SJSA1 (cell line): ENCODE results near the gene ADAMTSL2. TPM values are rescaled to one million over a fixed set of nuclear protein-coding genes. Genes with fewer than 3 reads are reported as not detected.

Source experiments
- DNase-seq, 2 experiments: peaks; one replicate each; pipeline ENCODE4 v3.0.0-alpha.2; 2015 to 2020; ENCODE audit warnings: low spot score in 2 of 2, low read depth in 1 of 2
- H3K27ac ChIP-seq: fragments of 250-450 bp; sonication (Bioruptor Pico); 2 replicates; pipeline ENCODE4 v1.5.1; 2020; ENCODE audit warnings: mild to moderate bottlenecking, moderate library complexity
- H3K27me3 ChIP-seq: fragments of 250-450 bp; sonication (Bioruptor Pico); replicated peaks from 2 replicates; pipeline ENCODE4 v1.5.1; 2020; ENCODE audit warnings: mild to moderate bottlenecking, moderate library complexity
- H3K36me3 ChIP-seq: fragments of 250-450 bp; sonication (Bioruptor Pico); 2 replicates; pipeline ENCODE4 v1.5.1; 2020; ENCODE audit warnings: mild to moderate bottlenecking
- H3K4me1 ChIP-seq: fragments of 250-450 bp; sonication (Bioruptor Pico); replicated peaks from 2 replicates; pipeline ENCODE4 v1.6.1; 2021; ENCODE audit warnings: mild to moderate bottlenecking
- H3K4me3 ChIP-seq: fragments of 250-450 bp; sonication (Bioruptor Pico); 2 replicates; pipeline ENCODE4 v1.5.1; 2020; ENCODE audit warnings: mild to moderate bottlenecking
- H3K9me3 ChIP-seq: fragments of 250-450 bp; sonication (Bioruptor Pico); replicated peaks from 2 replicates; pipeline ENCODE4 v1.5.1; 2020; ENCODE audit warnings: mild to moderate bottlenecking
- total RNA-seq: library from RNA; depleted of rRNA; stranded (reverse); fragments of >200 nt; shearing (Covaris generic); gene quantifications from 2 replicates; pipeline ENCODE4 v1.2.3, GENCODE V29; 2014; rRNA removed

ADAMTSL2 gene
- not detected in 2 replicates for total RNA-seq

GRCh38 chr9:133534346-133535291 is at the start of gene ADAMTSL2:
ADAMTSL2 (plus strand) TSS chr9:133534704; CDS start chr9:133536713, 2,009 bp downstream.
- DNase-seq: no peak
- no peaks in the 10 kb centered on the region for H3K36me3 ChIP-seq
- H3K27me3 ChIP-seq: peaks cover 31% of the 10 kb centered on the region
- no peaks in the 10 kb centered on the region for H3K4me1 ChIP-seq
- no peaks in the 10 kb centered on the region for H3K9me3 ChIP-seq
- no peak within 1 kb of the TSS for H3K4me3 ChIP-seq
- no peak within 1 kb of the TSS for H3K27ac ChIP-seq

GRCh38 chr9:133485531-133486260 is 48.8 kb upstream of the ADAMTSL2 start:
- Histone ChIP-seq H3K4me3 (no peak overlapping the region), H3K9me3 (no peaks in the 10 kb centered on the region), H3K27ac (no peak overlapping the region), H3K27me3 (no peaks in the 10 kb centered on the region), H3K36me3 (no peaks in the 10 kb centered on the region), H3K4me1 (peaks cover 23% of the 10 kb centered on the region)
- no peak for DNase-seq

GRCh38 chr9:133487331-133487725 is 47.2 kb upstream of the ADAMTSL2 start:
- no peak overlapping the region for H3K4me3 ChIP-seq
- H3K4me1 ChIP-seq: peaks cover 29% of the 10 kb centered on the region
- H3K27me3 ChIP-seq: no peaks in the 10 kb centered on the region
- H3K27ac ChIP-seq: no peak overlapping the region
- H3K36me3 ChIP-seq: no peaks in the 10 kb centered on the region
- H3K9me3 ChIP-seq: no peaks in the 10 kb centered on the region
- DNase-seq: no peak

GRCh38 chr9:133488686-133489252 is 45.7 kb upstream of the ADAMTSL2 start:
- no peak for DNase-seq
- no peaks in the 10 kb centered on the region for H3K27me3 ChIP-seq
- peaks cover 34% of the 10 kb centered on the region for H3K4me1 ChIP-seq
- no peak overlapping the region for H3K27ac ChIP-seq
- H3K4me3 ChIP-seq: no peak overlapping the region
- H3K36me3 ChIP-seq: no peaks in the 10 kb centered on the region
- H3K9me3 ChIP-seq: no peaks in the 10 kb centered on the region

GRCh38 chr9:133489253-133490190 is 45.0 kb upstream of the ADAMTSL2 start:
- Histone ChIP-seq H3K9me3 (no peaks in the 10 kb centered on the region), H3K27me3 (no peaks in the 10 kb centered on the region), H3K4me1 (peaks cover 34% of the 10 kb centered on the region), H3K4me3 (no peak overlapping the region), H3K36me3 (no peaks in the 10 kb centered on the region), H3K27ac (no peak overlapping the region)
- DNase-seq: peak; percentile 61 to 65

- DNase-seq: no peak
- Histone ChIP-seq H3K4me3 (no peak overlapping the region), H3K27me3 (no peaks in the 10 kb centered on the region), H3K27ac (no peak overlapping the region), H3K36me3 (no peaks in the 10 kb centered on the region), H3K4me1 (peaks cover 34% of the 10 kb centered on the region), H3K9me3 (no peaks in the 10 kb centered on the region)
Measured at GRCh38 chr9:133490201-133490681, 44.3 kb upstream of the ADAMTSL2 start.

- Histone ChIP-seq H3K4me3 (no peak overlapping the region), H3K27ac (no peak overlapping the region), H3K9me3 (no peaks in the 10 kb centered on the region), H3K27me3 (no peaks in the 10 kb centered on the region), H3K4me1 (peaks cover 35% of the 10 kb centered on the region), H3K36me3 (no peaks in the 10 kb centered on the region)
- no peak for DNase-seq
Measured at GRCh38 chr9:133490865-133491655, 43.4 kb upstream of the ADAMTSL2 start.

GRCh38 chr9:133491656-133491925 is 42.9 kb upstream of the ADAMTSL2 start:
- H3K4me1 ChIP-seq: peaks cover 40% of the 10 kb centered on the region
- H3K4me3 ChIP-seq: no peak overlapping the region

GRCh38 chr9:133492061-133493021 is 42.2 kb upstream of the ADAMTSL2 start:
- H3K36me3 ChIP-seq: no peaks in the 10 kb centered on the region
- no peak overlapping the region for H3K27ac ChIP-seq
- H3K4me3 ChIP-seq: no peak overlapping the region
- peaks cover 48% of the 10 kb centered on the region for H3K4me1 ChIP-seq
- DNase-seq: no peak
- no peaks in the 10 kb centered on the region for H3K27me3 ChIP-seq
- no peaks in the 10 kb centered on the region for H3K9me3 ChIP-seq

More at GRCh38 chr9:133491656-133491925, 42.9 kb upstream of the ADAMTSL2 start:
- no peak for DNase-seq
- no peaks in the 10 kb centered on the region for H3K36me3 ChIP-seq
- no peak overlapping the region for H3K27ac ChIP-seq
- no peaks in the 10 kb centered on the region for H3K27me3 ChIP-seq
- no peaks in the 10 kb centered on the region for H3K9me3 ChIP-seq

- DNase-seq: no peak
- Histone ChIP-seq H3K4me3 (no peak overlapping the region), H3K27ac (no peak overlapping the region), H3K36me3 (no peaks in the 10 kb centered on the region), H3K27me3 (no peaks in the 10 kb centered on the region), H3K4me1 (peaks cover 46% of the 10 kb centered on the region), H3K9me3 (no peaks in the 10 kb centered on the region)
Measured at GRCh38 chr9:133493428-133493827, 41.1 kb upstream of the ADAMTSL2 start.

- Histone ChIP-seq H3K9me3 (no peaks in the 10 kb centered on the region), H3K4me1 (peaks cover 40% of the 10 kb centered on the region), H3K27ac (no peak overlapping the region), H3K36me3 (no peaks in the 10 kb centered on the region), H3K27me3 (no peaks in the 10 kb centered on the region), H3K4me3 (no peak overlapping the region)
- no peak for DNase-seq
Measured at GRCh38 chr9:133493845-133494540, 40.5 kb upstream of the ADAMTSL2 start.
